ENCODE measurements around the gene ATXN2.
A peak's percentile ranks its signal among the peaks of the same experiment; 100 is the strongest.
"Not testable (repeated sequence)": the region's sequence is repeated elsewhere in the genome, so short reads cannot be mapped to it uniquely, and the experiment has no call there.

Gene ATXN2

DNA sequence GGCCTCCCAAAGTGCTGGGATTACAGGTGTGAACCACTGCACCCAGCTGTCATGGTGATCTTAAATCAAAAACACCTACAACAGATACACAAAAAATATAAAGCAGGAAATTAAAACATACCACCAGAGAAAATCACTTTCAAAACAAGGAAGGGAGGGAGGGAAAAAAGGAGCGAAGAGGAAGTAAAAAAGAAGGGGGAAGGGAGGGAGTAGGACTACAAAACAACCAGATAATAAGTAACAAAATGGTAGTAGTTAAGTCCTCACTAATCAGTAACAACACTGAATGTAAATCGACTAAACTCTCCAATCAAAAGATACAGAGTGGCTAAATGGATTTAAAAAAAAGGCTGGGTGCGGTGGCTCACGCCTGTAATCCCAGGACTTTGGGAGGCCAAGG, 104.4 kb downstream of the ATXN2 start:
- Histone ChIP-seq H3K9ac (ENCODE audit: low read length) (no peak overlapping the region), H3K27me3 (replicated peaks; ENCODE audit: control insufficient read depth, insufficient read depth, low read length) (no peaks in the 10 kb centered on the region), H3K9me3 (ENCODE audit: control insufficient read depth, low read length) (no peaks in the 10 kb centered on the region), H3K4me1 (ENCODE audit: control insufficient read depth, insufficient read depth, low read length) (no peaks in the 10 kb centered on the region), H3K36me3 (ENCODE audit: control insufficient read depth, insufficient read depth, low read length, severe bottlenecking) (peaks cover 86% of the 10 kb centered on the region), H3K4me3 (ENCODE audit: low read length) (no peak overlapping the region)
- DNase-seq (ENCODE audit: low read depth): no peak

DNA sequence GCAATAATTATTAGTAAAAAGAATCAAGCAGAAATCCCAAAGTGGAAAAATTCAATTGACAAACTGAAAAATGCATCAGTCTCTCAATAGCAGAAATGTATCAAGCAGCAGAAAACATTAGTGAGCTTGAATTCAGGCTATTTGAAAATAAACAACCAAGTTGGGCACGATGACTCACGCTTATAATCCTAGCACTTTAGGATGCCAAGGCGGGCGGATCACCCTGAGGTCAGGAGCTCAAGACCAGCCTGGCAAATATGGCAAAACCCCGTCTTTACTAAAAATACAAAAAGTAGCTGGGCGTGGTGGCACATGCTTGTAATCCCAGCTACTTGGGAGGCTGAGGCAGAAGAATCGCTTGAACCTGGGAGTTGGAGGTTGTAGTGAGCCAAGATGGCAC, 106.1 kb downstream of the ATXN2 start:
- H3K27me3 ChIP-seq (replicated peaks; ENCODE audit: control insufficient read depth, insufficient read depth, low read length): not testable (repeated sequence)

DNA sequence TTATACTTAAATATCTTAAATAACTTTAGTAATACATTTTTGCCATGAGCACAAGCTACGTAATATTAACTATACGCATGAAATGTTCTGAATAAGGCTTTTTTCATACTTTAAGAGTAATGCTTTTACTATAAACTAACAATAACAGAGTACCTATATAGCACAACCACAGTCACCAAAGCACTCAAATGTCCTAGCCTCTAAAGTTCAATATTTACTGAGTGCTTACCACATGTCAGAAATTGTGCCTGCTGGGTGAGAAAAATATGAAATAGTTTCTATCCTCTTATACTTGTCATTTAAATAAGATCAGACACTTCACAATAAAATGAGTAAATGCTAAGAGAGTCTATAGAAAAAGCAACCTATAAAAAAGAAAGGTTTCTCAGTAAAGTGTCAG, 110.3 kb downstream of the ATXN2 start:
- Histone ChIP-seq H3K27me3 (replicated peaks; ENCODE audit: control insufficient read depth, insufficient read depth, low read length) (no peaks in the 10 kb centered on the region), H3K9me3 (ENCODE audit: control insufficient read depth, low read length) (no peaks in the 10 kb centered on the region), H3K9ac (ENCODE audit: low read length) (no peak overlapping the region), H3K4me1 (ENCODE audit: control insufficient read depth, insufficient read depth, low read length) (peaks cover 16% of the 10 kb centered on the region), H3K4me3 (ENCODE audit: low read length) (no peak overlapping the region), H3K36me3 (ENCODE audit: control insufficient read depth, insufficient read depth, low read length, severe bottlenecking) (peaks cover 88% of the 10 kb centered on the region)
- DNase-seq (ENCODE audit: low read depth): no peak

More for the DNA sequence above, 106.1 kb downstream of the ATXN2 start:
- DNase-seq (ENCODE audit: low read depth): peak; percentile 77
- H3K4me1 ChIP-seq (ENCODE audit: control insufficient read depth, insufficient read depth, low read length): peaks cover 11% of the 10 kb centered on the region
- H3K36me3 ChIP-seq (ENCODE audit: control insufficient read depth, insufficient read depth, low read length, severe bottlenecking): peaks cover 83% of the 10 kb centered on the region
- H3K4me3 ChIP-seq (ENCODE audit: low read length); H3K9me3 ChIP-seq (ENCODE audit: control insufficient read depth, low read length); H3K9ac ChIP-seq (ENCODE audit: low read length): not testable (repeated sequence)

DNA sequence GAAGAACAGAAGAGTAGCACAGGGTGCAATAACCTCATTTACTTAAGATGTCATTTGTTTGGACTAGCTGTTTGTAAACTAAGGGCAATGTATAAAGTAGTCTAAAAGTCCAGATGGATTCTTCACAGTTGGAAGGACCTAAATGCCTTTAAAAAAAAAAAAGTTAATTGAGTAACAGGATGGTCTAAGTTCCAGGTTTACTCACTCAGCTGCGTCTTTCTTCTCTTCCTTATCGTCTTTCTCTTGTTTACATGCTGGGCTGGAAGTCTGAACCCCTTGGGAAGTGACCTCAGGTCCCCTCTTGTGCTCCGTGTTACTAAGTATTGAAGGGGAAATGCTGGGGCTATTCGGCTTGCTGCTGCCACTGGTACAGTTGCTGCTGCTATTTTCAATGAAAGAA, 110.8 kb downstream of the ATXN2 start:
- Histone ChIP-seq H3K27me3 (replicated peaks; ENCODE audit: control insufficient read depth, insufficient read depth, low read length) (no peaks in the 10 kb centered on the region), H3K9me3 (ENCODE audit: control insufficient read depth, low read length) (no peaks in the 10 kb centered on the region), H3K9ac (ENCODE audit: low read length) (no peak overlapping the region), H3K36me3 (ENCODE audit: control insufficient read depth, insufficient read depth, low read length, severe bottlenecking) (peaks cover 88% of the 10 kb centered on the region), H3K4me1 (ENCODE audit: control insufficient read depth, insufficient read depth, low read length) (peaks cover 16% of the 10 kb centered on the region), H3K4me3 (ENCODE audit: low read length) (no peak overlapping the region)
- DNase-seq (ENCODE audit: low read depth): no peak

DNA sequence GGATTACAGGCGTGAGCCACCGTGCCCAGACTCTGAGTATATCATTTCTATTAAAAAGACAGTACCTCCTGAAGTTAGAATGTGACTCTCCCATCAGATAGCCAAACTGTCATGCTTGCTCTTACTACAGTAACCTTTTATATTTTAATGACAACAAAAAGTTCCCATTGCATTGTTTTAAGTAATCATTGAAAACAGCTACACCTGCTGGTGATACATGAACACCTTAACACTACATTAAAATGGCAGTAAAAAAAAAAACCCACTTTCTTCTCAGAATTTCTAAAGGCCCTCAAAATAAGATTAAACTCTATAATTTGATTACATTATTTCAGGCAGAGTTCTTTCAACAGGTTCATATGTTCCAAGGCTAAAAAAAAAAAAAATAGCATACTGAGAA, 116.7 kb downstream of the ATXN2 start:
- Histone ChIP-seq H3K9ac (ENCODE audit: low read length) (no peak overlapping the region), H3K4me1 (ENCODE audit: control insufficient read depth, insufficient read depth, low read length) (no peaks in the 10 kb centered on the region), H3K4me3 (ENCODE audit: low read length) (no peak overlapping the region), H3K27me3 (replicated peaks; ENCODE audit: control insufficient read depth, insufficient read depth, low read length) (no peaks in the 10 kb centered on the region), H3K9me3 (ENCODE audit: control insufficient read depth, low read length) (no peaks in the 10 kb centered on the region), H3K36me3 (ENCODE audit: control insufficient read depth, insufficient read depth, low read length, severe bottlenecking) (peaks cover 98% of the 10 kb centered on the region)
- DNase-seq (ENCODE audit: low read depth): no peak

DNA sequence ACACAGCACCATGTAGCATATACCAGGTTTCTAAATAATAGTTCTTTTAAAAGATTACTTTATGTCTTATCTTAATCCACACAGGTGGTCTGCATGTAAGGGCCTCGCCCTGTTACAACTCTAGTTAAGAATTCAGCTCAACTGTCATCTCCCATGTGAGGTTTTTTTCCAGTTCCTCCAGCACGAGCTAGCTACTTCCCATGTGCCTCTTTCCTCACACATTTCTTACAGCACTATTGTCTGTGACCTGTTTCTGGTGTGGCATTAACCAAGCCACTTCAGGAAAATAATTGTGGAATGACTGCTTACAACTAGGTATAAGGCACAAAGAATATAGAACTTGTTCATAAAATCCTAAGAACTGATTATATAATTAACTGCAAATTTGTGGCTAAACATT, 127.9 kb downstream of the ATXN2 start:
- H3K36me3 ChIP-seq (ENCODE audit: control insufficient read depth, insufficient read depth, low read length, severe bottlenecking): peaks cover 70% of the 10 kb centered on the region
- H3K9me3 ChIP-seq (ENCODE audit: control insufficient read depth, low read length): no peaks in the 10 kb centered on the region
- no peak for DNase-seq (ENCODE audit: low read depth)
- no peak overlapping the region for H3K9ac ChIP-seq (ENCODE audit: low read length)
- H3K4me3 ChIP-seq (ENCODE audit: low read length): no peak overlapping the region
- peaks cover 17% of the 10 kb centered on the region for H3K4me1 ChIP-seq (ENCODE audit: control insufficient read depth, insufficient read depth, low read length)
- H3K27me3 ChIP-seq (replicated peaks; ENCODE audit: control insufficient read depth, insufficient read depth, low read length): no peaks in the 10 kb centered on the region

DNA sequence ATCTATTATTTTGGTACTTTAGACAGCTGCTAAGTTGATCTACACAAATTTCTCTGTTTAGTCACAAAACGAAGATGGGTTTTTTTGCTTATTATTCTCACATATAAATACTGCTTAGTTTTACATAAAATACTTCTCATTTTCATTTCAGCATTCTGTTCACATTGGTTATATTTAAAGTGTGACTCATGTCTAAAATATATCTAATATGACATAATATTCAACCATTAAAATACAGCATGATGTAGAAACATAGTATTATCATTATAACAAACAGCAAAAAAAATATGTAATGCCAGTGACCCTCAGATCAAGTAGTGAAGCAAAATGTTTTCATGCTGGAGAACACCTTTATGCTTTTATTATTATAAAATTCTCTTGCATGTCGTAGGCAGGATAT, 129.7 kb downstream of the ATXN2 start:
- peak; percentile 52 for DNase-seq (ENCODE audit: low read depth)
- Histone ChIP-seq H3K4me3 (ENCODE audit: low read length) (no peak overlapping the region), H3K27me3 (replicated peaks; ENCODE audit: control insufficient read depth, insufficient read depth, low read length) (no peaks in the 10 kb centered on the region), H3K4me1 (ENCODE audit: control insufficient read depth, insufficient read depth, low read length) (peaks cover 17% of the 10 kb centered on the region), H3K9me3 (ENCODE audit: control insufficient read depth, low read length) (no peaks in the 10 kb centered on the region), H3K9ac (ENCODE audit: low read length) (no peak overlapping the region), H3K36me3 (ENCODE audit: control insufficient read depth, insufficient read depth, low read length, severe bottlenecking) (peaks cover 63% of the 10 kb centered on the region)

DNA sequence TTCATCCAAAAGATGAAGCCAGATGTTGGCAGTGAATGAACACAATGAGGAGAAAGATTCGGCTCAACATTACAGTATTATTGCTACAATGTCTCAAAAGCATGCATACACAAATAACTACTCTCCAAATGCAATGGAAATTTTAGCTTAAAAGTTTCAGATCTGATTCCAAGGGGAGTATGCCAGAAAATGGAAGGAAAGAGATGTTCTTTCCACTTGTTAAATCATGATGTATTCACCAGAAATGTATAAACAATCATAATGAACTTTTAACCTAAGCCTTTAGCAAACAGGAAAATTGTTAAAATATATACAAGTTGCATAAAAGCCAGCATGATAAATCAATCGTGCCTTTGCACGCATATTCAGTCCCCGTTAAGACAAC, 131.3 kb downstream of the ATXN2 start:
- Histone ChIP-seq H3K4me1 (ENCODE audit: control insufficient read depth, insufficient read depth, low read length) (peaks cover 17% of the 10 kb centered on the region), H3K27me3 (replicated peaks; ENCODE audit: control insufficient read depth, insufficient read depth, low read length) (no peaks in the 10 kb centered on the region), H3K4me3 (ENCODE audit: low read length) (no peak overlapping the region), H3K9me3 (ENCODE audit: control insufficient read depth, low read length) (no peaks in the 10 kb centered on the region), H3K9ac (ENCODE audit: low read length) (no peak overlapping the region), H3K36me3 (ENCODE audit: control insufficient read depth, insufficient read depth, low read length, severe bottlenecking) (peaks cover 61% of the 10 kb centered on the region)
- DNase-seq (ENCODE audit: low read depth): peak; percentile 88

DNA sequence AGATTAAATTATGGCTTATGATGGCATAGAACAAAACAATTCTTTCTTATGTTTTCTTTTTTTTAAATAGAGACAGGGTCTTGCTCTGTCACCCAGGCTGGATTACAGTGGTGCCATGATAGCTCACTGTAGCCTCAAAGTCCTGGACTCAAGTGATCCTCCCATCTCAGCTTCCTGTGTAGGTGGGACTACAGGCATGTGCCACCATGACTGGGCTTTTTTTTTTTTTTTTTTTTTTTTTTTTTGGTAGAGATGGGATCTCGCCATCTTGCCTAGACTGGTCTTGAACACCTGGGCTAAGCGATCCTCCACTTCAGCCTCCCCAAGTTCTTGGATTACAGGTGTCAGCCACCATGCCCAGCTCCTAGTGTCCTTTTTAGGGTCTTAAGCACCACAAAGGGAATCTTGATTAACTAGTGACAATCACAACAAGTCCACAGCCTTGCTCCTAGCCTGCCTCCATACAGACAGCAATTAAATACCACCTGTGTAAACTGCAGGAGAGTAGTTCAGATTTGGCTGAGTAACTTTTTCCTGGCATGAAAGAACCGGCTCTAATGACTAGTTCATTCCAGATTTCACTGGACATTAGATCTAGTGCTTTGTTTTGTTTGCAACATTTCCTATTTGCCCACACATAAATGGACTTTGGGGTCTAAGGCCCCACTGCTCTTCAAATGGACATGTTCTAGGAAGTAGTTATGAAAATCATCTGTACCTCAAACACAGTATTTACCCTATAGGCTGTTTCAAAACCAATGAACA, 131.8 kb downstream of the ATXN2 start:
- Histone ChIP-seq H3K4me1 (ENCODE audit: control insufficient read depth, insufficient read depth, low read length) (peaks cover 21% of the 10 kb centered on the region), H3K9me3 (ENCODE audit: control insufficient read depth, low read length) (no peaks in the 10 kb centered on the region), H3K27me3 (replicated peaks; ENCODE audit: control insufficient read depth, insufficient read depth, low read length) (no peaks in the 10 kb centered on the region), H3K36me3 (ENCODE audit: control insufficient read depth, insufficient read depth, low read length, severe bottlenecking) (peaks cover 59% of the 10 kb centered on the region), H3K9ac (ENCODE audit: low read length) (no peak overlapping the region), H3K4me3 (ENCODE audit: low read length) (no peak overlapping the region)
- DNase-seq (ENCODE audit: low read depth): peak; percentile 78

DNA sequence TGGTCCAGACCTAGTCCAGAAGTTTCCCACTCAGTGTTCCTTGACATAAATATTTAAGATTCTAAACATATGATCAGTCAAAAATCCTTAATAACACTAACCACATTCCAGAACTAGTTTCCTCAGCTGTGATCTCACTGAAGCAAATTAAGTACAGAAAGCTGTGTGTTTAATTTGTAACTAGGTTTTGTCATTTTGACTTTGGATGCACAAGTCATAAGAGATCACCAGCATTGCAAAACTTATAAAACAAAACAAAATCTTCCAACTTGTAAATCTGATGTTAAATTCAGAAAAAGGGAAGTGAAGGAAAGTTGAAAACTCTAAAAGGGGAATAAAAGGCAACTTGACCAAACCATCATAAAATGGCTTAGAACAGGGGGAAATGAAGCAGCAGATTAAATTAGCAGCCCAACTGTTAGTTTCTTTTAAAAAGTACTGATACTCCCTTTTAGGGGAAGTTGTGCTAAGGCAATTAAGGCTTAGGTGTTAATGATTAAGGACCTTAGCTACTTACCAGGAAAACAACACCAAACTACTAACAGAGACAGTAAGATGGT, 136.8 kb downstream of the ATXN2 start:
- Histone ChIP-seq H3K4me1 (ENCODE audit: control insufficient read depth, insufficient read depth, low read length) (peaks cover 26% of the 10 kb centered on the region), H3K27me3 (replicated peaks; ENCODE audit: control insufficient read depth, insufficient read depth, low read length) (no peaks in the 10 kb centered on the region), H3K36me3 (ENCODE audit: control insufficient read depth, insufficient read depth, low read length, severe bottlenecking) (peaks cover 50% of the 10 kb centered on the region), H3K9me3 (ENCODE audit: control insufficient read depth, low read length) (no peaks in the 10 kb centered on the region), H3K9ac (ENCODE audit: low read length) (no peak overlapping the region), H3K4me3 (ENCODE audit: low read length) (no peak overlapping the region)
- DNase-seq (ENCODE audit: low read depth): peak; percentile 87

DNA sequence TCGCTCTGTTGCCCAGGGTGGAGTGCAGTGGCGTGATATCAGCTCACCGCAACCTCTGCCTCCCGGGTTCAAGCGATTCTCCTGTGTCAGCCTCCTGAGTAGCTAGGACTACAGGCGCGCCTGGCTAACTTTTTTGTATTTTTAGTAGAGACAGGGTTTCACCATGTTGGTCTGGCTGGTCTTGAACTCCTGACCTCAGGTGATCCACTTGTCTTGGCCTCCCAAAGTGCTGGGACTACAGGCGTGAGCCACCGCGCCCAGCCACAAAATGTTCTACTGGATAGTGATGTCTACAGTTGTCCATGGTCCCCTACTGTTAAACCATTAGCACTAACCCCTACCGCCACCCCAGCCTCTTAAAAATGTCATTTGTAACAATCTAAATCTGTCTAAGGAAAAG, 139.0 kb downstream of the ATXN2 start:
- Histone ChIP-seq H3K4me1 (ENCODE audit: control insufficient read depth, insufficient read depth, low read length) (peaks cover 30% of the 10 kb centered on the region), H3K36me3 (ENCODE audit: control insufficient read depth, insufficient read depth, low read length, severe bottlenecking) (peaks cover 72% of the 10 kb centered on the region)
- H3K4me3 ChIP-seq (ENCODE audit: low read length); H3K27me3 ChIP-seq (replicated peaks; ENCODE audit: control insufficient read depth, insufficient read depth, low read length); H3K9ac ChIP-seq (ENCODE audit: low read length); H3K9me3 ChIP-seq (ENCODE audit: control insufficient read depth, low read length); DNase-seq (ENCODE audit: low read depth): not testable (repeated sequence)

Data from adipocyte (in vitro differentiated cells).